Stimulated activated CD8-positive, alpha-beta memory T cell treated with anti-CD3 and anti-CD28 coated beads, Interleukin-7, amount 100 ng/mL, for 24 hours (primary cell): ENCODE results near the gene ZFP92.
"Not testable (repeated sequence)": the region's sequence is repeated elsewhere in the genome, so short reads cannot be mapped to it uniquely, and the experiment has no call there.

Experiments
- DNase-seq: peaks from one replicate; pipeline ENCODE4 v3.0.0-alpha.2; 2020; ENCODE audit warnings: low read depth

Gene ZFP92, protein sequence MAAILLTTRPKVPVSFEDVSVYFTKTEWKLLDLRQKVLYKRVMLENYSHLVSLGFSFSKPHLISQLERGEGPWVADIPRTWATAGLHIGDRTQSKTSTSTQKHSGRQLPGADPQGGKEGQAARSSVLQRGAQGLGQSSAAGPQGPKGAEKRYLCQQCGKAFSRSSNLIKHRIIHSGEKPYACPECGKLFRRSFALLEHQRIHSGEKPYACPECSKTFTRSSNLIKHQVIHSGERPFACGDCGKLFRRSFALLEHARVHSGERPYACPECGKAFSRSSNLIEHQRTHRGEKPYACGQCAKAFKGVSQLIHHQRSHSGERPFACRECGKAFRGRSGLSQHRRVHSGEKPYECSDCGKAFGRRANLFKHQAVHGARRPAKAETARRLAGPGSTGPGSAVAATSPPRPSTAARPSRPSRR

DNA sequence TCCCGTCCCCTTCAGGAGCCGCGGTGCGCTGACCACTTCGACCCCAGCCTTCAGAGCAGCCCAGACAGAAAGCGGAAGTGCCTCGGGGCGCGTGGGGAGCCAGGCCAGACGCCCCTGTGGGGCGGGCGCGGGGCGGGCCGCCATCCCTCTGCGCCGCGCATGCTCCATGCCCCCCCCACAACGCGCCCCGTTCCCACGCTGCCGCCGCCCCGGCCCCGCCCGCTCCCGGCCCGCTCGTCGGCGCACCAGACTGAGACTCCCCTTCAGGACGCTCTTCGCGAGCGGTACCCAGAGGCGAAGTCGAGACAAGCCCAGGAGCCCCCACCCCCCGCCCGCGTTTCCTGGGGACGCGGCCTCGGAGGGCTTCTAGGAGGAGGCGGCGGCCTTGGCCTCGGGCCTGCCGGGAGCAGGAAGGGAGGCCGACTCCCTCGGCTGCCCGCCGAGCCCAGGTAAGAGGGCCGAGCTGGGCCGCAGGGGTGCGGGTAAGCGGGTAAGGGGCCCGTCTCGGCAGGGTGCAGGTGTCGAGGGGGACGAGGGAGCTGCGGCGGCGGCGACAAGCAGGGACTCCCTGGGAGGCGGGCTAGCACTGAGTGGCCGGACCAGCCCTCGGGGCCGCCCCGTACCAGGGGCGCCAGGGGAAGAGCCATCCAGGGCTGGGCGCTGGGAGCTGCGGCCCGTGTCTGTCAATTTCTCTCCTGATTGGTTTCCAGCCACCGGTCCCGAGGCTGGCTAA lies at the start of gene ZFP92:
Gene ZFP92, plus strand, starts transcription at position 218 of the 733 bp plus-strand sequence. CDS start 6,851 bp downstream, outside the sequence.
- DNase-seq, result peak; percentile 0

DNA sequence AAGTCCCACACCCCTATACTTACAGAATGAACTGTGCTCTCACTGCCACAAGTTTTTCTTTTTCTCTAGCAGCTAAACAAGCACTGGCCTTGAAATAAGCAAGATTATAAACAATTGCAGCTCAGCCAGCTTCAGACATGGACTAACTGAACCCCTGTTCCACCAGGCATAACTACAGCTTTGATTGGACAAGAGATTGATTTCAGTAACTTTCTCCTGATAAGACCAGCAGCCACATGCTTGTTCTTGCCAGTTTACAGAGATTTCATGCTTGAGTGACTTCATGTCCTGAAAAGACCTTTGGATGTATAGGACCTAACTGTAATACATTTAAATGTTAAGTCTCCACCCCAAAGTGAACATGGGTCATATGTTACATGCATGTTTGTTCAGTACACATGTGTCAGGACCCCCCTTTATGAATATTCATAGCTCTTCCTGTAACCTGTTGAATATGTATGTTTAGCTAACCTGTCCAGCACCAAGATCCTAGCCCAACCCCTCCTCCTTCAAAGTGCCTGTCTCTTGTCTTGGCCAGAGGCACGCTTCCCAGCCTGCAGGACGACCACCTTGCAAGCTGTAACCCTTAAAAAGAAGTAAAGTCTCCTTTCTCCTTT lies 49.4 kb upstream of the ZFP92 start:
- DNase-seq, result no peak

DNA sequence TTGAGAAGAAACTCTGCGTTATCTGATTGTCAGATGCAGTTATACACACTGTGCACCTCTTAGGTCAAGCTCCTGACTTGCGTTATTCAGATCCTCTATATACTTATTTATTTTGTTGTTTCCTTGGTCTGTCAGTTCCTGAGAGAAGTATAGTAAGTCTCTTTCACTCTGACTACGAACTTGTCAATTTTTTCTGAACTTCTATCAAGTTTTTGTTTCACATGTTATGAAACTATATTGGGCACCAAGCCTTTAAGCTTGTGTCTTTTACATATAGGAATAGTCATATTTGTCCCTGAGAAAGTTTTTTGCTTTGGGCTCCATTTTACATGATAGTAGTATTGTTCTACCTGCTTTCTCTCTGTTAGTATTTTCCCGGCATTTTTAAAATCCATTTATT lies 45.6 kb upstream of the ZFP92 start:
- no peak for DNase-seq

DNA sequence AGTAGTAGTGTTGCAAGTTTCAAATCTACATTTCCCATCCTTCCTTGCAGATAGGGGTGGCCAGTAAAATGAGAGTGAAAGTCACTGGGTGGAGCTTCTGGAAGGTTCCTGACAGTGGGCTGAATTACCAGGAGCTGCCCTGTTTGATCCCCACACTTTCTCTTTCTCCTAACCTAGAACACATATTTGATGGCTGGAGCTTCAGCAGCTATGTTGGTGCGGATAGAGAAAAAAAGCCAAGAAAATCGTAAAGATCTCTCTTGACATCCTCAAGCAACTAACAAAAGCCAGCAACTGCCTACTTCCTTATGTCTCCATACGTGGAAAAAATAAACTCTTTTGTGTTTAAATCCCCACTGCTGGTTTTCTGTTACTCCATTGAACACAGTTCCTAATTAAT lies 45.2 kb upstream of the ZFP92 start:
- DNase-seq, result no peak

DNA sequence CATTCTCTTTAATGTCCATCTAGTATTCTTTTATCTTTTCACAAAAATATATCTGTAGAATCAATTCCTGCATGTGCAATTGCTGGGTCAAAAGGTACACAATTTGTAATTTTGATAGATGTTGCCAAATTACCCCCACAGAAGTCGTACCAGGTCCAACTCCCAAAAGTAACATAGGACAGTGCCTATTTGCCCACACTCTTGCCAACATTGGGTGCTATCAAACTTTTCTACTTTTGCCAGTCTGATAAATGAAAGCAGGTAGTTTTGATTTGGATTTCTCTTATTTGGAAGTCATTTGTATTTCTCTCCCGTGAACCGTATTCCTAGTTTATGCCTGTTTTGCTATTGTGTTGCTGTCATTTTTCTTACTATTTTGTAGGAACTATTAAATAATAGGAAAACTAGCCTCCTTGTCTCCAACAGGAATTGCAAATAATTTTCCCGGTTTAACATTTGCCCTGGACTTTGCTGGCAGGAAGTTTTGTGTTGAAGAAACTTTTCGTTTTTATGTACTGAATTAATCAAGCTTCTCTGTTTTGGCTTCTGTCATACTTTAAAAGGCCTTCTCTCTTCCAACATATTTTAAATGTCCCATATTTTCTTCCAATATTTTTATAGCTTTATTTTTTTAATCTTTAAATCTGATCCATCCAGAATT lies 44.3 kb upstream of the ZFP92 start:
- no peak for DNase-seq

DNA sequence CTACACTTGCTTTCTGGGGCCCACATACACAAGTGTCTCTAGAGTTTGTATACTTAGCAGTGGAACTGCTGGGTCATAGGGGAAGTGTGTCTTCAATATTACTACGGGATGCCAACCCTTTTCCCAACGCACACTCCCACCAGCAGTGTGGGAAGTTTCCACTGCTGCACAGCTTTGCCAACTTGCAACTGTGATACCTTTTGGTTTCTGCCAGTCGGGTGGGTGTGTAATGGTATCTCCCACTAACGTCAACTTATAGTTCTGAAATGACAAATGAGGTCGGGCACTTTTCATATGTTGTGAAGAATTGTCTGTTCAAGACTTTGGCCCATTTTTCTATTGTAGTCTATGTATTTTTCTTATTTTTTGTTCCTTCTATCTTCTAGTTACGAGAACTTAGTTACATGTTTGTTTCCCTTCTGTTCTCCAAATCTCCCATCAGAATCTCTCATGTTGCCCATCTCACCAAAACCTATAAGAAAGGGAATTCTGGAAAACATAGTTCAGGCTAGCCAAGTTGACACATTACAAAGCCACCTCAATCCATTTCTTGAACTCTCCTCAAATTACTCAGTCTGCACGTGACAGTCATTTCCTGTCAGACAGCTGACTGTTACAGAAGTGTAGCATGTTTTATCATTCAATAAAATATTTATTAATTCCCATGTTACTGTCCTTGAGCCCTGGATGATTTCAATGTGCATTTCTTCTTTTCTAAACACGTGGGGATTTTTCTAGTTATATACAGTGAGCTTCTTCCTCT lies 40.8 kb upstream of the ZFP92 start:
- DNase-seq, result no peak

DNA sequence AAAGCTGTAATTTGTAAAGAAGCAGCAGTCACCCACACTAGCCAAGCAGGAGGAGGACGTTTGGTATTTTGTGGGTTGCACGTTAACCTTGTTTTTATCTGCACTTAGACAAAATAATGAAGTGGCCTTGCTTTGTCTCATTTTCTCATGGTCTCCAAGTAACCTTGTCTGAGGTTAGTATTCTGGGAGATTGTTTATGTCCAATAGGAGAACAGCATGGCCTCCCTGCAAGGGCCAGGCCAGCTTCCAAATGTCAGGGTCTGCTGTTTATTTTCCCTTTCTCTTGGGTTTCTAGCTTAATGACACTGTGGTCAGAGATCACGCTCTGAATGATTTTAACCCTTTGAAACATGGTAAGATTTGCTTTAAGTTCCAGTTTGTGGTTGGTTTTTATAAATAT lies 40.0 kb upstream of the ZFP92 start:
- DNase-seq, result no peak

DNA sequence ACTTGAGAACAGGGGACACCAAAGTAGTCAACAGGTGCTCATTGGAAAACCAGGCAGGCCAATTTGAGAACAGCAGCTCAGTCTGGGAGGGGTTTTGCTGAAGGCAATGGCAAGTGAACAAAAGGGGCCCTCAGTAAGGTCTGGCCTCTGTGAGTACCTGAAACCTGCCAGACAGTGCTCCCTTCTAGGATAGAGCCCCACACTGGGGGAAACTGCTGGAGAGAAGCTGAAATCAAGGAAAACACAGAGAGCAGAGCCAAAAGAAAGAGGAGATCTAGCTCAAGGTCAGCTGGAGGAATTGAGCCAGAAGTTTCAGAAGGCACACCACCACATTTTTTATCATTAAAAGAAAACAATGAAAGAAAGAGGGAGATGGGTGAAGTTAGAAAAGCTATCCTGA lies 38.3 kb upstream of the ZFP92 start:
- no peak for DNase-seq

DNA sequence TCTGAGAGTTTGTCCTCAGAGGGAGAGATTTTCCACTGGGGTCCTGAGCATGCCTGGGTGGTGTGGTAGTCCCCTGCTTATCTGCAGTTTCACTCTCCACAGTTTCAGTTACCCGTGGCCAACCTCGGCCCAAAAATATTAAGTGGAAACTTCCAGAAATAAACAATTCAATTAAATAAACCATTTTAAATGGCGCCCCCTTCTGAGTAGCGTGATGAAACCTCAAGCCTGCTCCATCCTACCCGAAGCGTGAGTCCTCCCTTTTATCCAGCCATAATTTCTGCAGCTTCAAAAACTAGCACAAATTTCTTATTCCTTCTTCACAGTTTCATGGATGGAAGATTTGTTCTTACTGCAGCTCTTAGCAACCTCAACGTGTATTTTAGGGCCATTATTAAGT lies 36.8 kb upstream of the ZFP92 start:
- DNase-seq, result no peak

DNA sequence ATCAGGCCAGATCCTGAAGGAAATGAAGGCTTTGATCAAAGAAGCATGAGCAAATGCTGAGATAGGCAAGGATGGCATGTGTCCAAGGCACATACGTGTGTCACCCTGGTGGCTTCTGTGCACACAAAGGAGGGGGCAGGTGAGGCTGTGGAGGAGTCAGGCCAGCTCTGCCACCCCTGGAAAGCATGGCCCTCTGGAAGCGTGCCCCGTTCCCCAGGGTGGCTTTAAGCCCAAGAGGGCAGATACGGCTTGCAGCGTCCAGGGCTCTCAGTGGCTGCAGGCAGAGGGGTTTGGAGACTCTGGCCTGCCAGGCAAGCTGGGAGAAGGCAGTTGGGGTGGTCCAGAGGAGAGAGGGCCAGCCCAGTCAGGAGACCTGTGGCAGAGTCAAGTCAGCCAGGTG lies 35.7 kb upstream of the ZFP92 start:
- DNase-seq, result no peak

DNA sequence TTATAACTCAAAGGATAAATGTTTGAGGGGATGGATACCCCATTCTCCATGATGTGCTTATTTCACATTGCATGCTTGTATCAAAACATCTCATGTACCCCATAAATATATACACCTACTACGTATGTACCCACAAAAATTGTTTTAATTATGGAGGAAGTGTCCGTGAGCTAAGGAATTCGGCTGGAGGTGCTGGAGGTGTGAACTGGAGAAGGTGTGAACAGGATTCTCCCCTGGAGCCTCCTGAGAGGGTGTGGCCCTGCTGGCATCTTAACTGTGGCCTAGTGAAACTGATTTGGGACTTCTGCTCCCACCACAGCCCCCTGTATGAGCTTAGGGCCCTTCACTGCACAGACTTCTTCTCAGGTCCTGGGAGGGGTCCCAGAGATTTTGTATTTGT lies 33.5 kb upstream of the ZFP92 start:
- no peak for DNase-seq

DNA sequence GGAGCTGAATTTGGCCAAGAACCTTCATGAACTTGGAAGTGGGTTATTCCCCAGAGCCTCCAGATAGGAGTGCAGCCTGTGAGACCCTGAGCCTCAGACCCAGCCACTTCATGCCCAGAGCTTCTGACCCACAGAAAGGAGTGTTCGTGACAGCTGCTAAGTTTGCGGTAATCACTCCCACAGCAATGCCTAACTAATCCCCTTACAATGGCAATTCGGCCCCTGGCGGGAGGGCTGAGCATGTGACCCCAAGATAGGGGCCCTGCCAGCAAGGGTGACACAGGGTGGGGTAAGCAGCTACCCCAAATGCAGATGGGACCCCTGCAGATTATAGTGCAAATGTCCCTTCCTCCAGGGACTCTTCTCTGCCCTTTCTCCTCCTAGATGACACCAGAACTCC lies 32.7 kb upstream of the ZFP92 start:
- DNase-seq, result no peak

DNA sequence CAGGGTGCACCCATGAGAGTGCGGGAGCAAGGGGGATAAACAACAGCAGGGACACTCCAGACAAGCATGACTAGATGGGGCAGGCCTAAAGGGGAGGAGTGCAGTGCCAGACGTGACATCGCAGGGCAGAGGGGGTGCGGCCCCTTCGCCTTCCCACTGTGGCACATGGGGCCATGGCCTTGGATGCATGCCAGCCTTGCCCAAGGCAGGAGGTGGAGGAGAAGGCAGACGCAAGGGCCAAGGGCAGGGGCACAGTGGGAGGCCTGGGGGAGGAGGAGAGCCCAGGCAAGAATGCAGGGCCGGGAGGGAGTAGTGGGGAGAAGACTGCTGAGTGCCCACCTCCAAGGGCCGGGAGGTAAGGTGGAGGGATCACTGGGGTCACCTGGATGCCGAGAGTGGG lies 31.8 kb upstream of the ZFP92 start:
- DNase-seq, result no peak

DNA sequence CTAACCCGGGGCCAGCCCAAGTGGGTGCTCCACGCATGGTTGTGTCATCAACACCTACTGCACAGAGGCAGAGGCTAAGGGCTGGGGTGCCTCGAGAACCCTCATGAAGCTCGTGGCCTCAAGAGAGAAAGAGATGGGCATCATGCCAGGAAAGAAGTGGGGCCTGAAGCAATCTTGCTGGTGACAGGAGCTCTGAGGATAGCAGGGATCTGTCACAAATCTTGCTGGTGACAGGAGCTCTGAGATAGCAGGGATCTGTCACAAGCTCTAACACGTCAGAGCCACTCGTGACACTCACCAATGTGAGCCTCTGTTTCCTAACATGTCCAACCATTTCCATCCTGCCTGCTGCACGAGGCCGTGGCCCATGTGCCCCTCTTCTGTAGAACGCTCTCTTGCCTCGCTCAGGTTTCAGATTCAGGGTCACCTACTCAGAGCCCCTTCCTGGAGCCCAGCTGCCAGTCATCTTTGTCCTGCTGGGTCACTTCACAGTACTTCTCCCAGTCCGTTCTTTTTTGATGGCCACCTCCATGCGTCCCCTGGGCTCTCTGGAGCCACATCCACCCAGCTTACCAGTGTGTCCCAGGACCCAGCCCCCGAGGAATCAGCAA lies 31.2 kb upstream of the ZFP92 start:
- DNase-seq, result no peak

DNA sequence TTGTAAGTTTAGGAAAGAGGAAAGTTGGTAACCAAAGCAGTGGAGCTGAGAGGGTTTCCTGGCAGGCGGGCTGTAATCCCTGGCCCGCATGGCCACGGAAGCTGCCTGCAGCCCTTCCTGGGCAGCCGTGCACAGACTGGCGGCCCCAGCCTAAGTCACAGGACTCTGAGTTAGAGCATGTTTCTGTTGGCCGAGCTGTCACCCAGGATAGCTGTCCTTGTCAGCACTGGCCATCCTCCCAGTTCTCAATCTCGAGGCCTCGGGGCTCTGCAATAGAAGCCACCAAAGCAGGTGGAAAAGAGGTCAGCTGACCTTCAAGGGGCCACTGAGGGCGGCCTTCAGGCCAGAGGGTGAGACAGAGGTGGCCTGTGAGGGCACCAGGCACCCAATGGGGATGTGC lies 30.6 kb upstream of the ZFP92 start:
- no peak for DNase-seq

DNA sequence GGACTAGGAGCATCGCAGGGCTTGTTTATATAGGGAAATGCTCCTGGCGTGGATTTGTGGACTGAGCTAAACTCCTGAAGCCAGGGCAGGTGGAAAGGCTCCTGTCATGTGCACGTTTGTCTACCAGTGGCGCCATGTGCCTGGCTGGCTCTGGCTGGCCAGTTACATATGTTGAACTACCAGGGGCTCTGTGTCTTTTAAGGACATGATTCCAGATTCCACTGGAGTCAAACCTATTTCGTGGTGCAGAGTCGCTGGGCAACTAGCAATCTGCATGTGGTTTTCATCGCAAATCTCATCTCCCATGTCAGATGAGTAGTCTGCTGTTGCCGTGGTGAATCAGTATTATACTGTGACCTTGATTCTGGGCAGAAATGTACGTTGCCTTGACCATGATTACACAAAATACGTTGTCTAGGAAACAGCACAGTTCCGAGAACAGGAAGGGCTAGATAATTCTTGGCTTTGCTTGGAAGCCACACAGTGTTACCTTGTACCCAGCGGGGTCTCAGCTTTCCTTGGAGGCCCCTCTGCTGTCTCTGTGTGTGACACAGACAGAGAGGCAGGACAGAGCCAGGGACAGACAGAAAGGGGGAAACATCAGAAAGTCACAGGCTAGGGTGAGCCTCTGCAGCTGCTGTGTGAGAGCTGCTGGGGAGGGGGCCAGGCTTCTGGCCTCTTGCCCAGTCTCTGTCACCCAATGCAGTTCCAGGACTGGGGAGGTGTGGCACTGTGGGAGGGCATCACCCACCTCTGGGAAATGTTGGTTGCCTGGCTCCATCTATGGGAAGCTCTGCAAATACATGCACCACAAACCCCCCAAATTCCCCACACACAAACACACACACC lies 29.4 kb upstream of the ZFP92 start:
- no peak for DNase-seq

DNA sequence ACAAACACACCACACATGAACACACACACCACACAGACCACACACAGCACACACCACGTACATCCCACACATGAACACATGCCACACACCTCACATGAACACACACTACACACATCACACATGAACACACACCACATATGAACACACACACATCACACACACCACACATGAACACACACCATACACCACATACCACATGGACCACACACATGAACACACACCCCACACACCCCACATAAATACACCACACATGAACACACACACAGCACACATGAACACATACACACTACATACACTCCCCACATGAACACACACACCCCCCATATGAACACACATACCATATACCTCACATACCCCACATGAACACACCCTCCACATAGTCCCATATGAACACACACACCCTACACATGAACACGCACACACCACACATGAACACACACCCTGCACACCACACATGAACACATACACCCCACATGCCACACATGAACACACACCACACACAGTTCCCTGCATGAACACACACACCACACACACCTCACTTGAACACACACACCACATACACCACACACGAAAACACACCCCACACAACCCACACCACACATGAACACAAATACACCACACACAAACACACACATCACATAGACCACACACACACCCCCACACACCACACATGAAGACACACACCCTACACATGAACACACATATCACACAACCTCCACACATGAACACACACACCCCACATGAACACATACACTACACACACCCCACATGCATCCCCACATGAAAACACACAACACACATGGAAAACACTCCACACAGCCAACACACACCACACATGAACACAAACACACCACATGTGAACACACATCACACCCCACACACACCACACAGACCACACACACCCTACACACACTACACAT lies 28.4 kb upstream of the ZFP92 start:
- no peak for DNase-seq

DNA sequence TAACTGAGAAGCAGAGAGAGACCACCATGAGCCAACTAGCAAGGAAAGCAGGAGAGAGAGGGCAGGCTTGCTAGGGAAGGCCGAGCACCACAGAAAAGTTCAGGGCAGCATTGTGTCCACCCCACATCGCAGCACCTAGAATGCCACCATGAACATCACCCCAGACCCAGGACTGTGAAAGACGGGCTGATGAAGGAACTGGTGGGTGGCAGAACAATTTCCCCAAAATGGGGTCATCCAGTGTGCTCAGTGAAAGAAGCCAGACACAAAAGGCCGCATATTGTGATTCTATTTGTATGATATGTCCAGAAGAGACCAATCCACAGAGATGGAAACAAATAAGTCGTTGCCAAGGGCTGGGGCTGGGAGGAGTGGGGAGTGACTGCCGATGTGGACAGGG lies 26.9 kb upstream of the ZFP92 start:
- DNase-seq, result no peak

DNA sequence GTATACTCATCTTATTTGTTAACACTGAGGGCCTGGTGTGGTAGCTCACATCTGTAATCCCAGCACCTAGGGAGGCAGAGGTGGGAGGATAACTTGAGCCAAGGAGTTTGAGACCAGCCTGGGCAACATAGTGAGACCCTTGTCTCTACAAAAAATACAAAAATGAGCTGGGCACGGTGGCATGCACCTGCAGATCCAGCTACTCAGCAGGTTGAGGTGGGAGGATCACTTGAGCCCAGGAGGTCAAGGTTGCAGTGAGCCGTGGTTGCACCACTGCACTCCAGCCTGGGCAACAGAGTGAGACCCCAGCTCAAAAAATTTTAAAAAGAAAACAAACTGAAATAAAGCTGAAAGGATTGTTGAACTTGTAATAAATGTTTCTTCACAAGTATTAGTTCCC lies 26.3 kb upstream of the ZFP92 start:
- not testable (repeated sequence) for DNase-seq
